Stimulated activated CD4-positive, alpha-beta T cell treated with anti-CD3 and anti-CD28 coated beads, Interleukin-1b, Interleukin-23, amount 100 ng/mL, for 4 hours (primary cell): ENCODE results near the gene NTM.

ENCODE experiments used
- DNase-seq, 2 donors: peaks; one replicate each; pipeline ENCODE4 v3.0.0-alpha.2; 2020; ENCODE audit warnings: low read depth in 2 of 2

The NTM gene

DNA sequence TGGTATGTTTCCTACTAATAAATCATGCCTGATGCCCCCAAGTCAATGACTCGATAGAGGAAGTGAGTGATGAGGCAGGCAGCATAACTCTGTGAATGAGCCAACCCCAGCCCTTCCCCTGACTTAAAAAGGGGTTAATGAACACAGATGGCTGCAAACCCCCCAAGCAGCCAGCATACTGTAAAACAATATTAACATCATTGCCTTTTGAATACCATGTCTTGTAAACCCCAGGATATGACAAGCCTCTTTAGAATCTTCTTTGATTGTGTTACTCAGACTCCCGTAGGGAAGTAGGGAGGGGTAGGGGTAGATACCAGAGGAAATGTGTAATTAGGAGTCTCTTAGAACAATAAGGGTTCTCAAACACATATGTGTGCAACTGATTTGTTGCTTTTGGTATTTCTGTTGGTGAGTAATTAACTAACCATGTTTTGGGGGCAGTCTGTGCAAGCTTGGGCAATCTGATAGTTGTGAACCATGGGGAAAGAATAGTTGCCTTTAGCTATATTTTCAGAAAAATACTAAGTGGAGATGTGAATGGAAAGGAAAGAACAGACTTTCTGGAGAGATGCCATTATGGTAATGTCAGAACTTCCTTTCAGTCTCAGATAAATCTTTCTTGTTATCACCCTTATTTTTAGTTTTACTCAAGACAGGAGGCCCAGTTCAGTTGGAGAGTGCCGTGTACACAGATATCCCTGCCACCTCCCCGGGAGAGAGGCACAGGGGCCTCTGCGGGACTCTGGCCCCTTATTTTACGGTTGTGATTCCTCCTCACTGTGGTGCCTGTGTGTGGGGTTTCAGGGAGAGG, 701.8 kb downstream of the NTM start:
- DNase-seq, result no peak

DNA sequence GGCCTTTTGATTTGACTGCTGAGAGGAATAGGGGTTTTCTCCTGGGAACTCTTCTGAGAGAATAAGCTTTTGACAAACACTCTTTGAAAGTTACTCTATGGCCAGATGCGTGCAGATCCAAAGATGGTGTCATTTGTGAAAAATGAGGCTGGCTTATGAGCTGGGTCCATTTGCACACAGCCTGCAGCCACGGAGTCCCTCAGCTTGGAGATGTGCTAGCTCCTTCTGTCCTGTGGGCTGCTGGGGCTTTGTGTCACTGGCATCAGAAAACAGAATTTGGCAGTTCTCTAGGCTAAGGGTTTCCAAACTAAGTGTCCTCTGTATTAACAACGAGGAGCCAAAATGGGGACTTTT, 702.4 kb downstream of the NTM start:
- DNase-seq, result no peak

DNA sequence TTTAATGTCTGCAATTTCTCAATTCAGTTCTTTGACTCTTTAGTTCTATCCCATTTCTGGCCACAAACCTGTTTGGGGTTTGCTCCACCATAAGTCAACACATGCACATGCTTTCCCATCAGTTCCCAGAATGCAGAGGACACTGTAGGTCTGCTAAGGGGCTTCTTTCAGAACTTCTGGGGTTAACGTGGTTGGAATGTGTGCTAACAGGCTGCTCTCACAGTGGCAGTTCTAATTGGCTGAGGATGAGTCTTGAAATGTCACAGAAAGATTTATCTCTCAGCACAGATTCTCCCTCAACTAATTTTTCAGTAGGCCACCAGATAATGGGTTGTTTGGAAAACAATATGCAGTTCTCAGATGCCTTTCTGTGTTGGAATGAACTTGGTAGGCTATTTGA, 703.4 kb downstream of the NTM start:
- DNase-seq, result no peak

DNA sequence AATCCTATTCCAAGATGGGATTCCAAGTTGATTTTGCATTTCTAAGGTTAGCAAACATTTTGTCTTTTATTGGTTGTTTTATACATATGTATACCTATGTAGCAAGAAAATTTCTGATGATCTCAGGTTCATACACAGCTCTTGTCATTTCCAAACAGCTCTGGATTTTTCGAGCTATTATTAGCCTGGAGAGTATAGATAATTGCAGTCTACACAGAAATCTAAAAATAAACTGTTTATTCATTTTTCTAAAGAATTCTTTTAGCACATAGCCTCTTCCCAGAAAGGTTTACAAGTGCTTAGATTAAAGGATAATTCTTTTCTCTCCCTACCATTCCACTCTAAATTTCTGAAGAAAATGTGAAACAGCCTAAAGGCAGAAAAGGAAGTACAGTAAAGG, 705.0 kb downstream of the NTM start:
- DNase-seq, result no peak

DNA sequence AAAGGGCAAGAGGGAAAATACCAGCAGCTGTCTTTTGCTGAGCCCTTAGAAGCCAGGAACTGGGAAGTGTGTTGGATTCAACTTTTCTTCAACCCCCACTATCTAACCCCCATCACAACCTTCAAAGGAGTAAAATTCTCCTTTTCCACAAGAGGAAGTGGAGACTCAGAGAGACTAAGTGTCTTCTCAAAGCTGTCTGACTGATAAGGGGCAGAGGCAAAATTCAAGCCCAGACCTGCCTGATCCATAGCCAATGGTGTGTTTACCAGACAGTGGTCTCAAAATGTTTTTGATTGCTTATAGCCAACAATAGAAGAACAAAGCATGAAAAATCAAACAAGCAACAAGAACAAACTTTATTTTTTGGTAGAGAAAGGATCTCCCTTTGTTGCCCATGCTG, 707.0 kb downstream of the NTM start:
- no peak for DNase-seq

DNA sequence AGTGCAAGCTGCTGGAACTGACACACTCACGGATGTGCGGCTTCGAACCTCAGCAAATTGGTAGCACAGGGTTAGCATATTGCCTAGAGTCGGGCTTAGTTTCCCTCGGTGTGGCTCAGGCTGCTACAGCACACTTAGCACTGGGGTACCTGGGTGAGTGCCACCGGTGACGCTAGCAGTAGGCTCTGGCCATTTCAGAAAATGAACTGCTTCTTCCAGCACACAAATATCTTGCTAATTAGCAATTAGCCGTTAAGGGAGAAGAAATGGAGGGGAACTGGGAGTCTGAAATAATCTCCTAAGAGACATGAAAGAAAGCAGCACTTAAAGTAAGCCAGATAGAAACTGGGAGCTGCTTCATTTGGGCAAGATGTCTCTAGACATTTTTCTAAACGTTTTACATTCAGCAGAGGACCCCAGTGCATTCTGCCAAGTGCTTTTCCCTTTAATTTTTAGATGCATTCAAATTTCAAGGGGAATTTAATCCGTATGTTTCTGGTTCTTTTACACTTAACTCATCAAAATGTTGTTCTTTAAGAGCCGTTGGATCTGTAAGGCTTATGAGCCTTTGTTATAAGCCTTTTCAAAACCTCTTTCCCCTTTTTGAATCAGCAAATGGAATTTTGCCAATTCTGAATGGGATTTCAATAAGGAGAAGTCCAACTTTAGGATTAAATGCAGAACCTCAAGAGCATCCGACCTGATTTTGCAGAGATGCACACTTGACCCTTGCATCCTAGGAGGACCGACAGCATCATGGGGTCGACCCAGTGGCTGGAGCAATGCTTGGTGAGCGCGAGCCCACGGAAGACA, 708.1 kb downstream of the NTM start:
- no peak for DNase-seq

DNA sequence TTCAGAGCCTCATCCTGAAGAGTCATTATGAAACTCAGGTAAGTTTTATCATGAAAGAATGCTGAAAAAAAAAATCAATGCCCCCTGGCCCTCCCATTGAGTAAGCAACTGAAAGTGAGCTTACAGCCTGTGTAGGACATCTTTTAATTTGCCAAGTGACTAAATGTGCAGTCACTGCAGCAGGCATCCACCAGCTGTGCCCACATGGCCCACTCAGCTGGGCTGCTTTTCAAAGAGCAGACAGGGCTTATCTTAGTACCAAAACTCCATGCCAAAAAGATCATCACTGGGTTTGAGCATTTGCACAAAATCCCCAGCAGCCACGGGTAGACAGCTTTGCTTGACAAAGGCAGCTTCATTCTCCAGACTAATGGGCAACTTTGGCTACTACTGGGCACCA, 709.7 kb downstream of the NTM start:
- no peak for DNase-seq

DNA sequence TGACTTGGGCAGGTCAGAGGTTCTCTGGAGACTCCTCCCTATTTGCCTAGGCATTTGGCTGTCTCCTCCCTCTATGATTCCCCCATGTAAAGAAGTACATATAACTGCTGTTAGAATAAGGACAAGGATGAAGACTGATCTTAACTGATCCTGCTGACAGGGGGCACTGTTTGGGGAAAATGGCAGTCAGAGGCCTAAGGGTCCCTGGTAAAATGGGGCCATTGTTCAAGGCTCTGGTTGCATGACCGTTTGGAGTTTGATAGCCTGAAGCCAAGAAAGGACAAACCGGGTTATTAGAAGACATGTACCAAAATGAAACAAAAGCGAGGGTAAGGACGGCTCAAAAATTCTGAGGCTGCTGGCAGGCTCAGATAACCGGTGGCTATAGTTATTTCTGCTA, 712.2 kb downstream of the NTM start:
- DNase-seq, result no peak

DNA sequence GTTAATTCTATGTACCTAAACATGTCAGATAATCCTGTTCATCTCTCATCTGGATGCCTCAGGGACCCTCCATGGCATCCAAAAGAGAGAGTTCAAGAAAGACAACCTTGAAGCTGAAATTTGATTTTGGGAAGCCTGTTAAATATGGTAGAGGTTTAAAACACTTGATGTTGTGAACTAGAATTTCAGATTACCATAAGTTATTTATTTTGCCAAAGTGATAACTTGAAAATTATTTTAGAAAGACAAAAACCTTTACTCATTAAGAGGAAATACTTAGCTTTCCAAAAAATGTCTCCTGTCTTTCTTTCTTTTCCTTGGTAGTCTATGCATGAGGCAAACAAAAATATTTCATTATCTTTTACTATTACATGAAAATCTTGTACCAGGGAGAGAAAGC, 714.0 kb downstream of the NTM start:
- DNase-seq, result no peak

DNA sequence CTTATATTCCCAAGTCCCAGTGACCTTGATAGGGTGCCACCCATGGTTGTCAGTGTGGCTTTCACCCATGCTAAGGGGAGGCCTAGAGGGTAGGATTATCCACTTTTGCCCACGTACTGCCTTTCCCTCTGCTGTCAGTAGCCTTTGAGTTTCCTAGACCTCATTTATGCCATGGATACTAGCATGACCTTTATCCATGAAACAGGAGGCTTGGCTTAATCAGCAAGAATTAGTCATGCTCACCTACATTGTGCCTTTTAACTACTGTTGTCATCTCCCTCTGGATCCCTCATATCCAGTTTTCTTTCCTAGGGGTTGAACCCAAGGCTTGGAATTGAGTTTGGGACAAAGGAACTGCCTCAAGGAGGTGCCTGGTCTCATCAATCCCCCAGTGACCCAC, 716.7 kb downstream of the NTM start:
- DNase-seq, result no peak

DNA sequence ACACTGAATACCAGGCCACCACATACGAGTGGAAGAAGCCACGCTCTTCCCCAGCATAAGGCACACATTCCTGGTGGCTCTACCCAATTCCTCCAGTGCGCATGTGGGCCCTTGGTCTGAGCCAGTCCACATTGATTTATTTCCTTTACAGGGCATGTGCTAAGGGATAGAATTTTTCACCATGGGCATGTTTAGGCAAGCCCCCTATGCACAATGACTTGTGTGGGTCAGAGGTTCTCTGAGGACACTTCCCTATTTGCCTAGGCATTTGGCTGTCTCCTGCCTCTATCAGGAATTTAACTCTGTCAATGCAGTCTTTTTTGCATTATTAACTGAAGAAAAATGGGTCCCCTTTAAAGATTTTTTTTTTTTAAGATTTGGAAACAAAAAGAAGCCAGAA, 718.1 kb downstream of the NTM start:
- DNase-seq, result no peak

DNA sequence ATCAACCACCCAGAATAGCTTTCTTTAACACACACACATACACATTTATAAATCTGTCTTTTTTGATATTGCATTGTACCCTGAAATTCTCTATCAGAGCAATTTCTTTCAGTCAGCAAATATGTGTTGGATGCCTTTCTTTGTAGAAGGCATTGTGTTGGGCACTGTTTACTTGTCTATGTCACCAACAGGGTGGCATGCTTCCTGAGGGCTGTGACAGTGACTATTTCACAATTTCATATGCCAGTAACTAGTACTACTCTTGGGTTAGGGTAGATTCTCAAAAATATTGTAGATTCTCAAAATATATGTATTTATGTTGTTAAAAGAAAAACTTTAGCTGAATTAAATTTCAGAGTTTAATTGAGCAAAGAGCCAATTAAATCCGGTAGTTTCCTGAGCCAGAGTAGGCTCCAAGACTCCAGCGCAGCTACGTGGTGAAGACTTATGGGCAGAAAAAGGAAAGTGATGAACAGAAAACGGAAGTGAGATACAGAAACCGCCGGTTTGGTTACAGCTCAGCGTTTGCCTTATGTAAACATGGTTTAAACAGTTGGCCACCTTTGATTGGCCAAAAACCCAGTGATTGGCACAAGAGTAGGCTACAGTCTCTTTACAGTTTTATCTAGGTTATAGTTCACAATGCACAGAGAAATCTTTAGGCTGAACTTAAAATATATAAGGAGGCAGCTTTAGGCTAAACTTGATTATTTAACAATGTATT, 723.3 kb downstream of the NTM start:
- no peak for DNase-seq

DNA sequence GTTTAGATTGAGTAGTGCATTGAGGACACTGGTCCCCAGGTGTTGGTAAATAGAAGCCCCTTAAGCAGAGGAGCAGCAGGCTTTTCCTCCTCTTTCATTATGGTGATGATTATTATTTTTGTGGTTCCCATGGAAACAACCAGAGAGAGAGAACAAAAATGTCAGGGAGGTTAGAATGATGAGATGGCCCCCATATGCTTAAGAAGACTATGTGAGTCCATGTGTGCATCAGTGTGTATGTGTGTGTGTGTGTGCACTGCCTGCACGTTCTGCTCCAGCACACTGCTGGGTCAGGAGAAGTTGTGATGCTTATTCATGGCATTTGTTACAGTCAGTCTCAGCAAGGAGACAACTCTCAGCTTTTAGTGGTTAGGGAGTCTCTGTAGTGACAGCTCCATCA, 724.2 kb downstream of the NTM start:
- no peak for DNase-seq

DNA sequence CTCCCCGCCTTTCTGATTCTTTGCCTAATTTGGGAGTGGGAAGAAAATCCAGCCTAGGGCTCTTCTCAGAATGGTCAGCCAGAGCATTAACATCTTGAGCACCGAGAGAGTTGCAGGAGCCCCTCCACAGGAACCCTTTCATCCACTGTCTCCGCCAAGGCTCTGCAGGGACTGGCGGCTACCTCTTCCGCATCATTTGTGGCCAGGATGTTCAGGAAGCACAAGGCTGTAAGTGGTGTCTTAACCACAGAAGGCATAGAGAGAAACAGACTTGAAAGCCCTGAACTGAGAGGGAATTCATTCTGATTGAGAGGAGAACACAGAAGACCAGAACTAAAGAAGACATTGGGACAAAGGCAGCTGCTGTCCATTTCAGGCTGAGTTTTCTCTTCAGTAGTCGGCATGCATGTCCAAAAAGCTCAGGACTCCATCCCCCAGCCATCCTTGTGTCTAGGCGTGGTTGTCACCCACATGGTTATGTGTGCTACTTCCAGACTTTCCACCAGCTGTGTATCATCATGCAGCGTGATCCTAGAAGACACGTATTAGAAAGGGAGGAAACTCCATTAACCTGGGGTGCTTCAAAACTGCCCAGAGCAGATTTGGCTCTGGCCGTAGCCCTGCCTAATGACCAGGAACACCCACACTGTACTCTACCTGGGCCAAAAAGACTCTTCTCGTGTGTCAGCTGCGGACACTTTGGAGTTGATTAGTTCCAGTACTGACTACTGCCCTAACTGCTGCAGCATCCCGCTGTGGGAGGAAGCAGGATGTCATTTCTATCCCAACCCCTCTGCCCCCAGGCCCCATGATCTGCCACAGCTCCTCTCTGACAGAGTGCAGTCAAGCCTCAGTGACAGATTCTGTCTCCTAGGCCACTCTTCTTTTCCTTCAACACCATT, 725.1 kb downstream of the NTM start:
- DNase-seq, result no peak

DNA sequence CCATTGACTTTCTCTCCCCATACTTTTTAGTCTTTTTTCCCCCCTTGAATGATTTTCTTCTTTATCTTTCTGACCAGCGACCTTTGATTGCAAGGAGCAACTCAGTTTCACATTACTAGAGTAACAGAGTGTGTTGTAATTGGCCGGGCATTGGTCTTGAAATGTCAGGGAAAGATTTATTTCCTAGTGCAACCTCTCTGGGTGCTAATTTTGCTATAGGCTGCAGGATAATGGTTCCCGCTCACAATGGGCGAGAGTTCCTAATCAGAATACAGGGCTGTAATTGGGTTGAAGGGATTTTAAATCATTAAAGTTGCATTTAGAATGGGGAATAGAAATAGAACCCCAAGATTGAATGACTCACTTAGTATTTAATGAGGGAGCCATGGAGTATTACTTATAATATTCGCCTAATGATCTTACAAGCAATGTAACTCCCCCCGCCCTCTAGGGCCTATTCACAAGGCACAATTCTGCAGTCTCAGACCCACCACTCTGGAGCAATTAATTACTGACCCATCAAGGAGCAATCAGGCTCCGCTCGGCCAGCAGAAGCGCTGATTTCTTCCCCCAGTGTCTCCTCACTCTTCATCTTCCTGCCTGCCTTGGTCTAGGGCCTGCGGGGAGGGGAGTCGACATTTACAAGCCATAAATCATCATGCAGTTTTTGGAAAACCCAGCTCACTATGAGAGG, 725.9 kb downstream of the NTM start:
- no peak for DNase-seq

DNA sequence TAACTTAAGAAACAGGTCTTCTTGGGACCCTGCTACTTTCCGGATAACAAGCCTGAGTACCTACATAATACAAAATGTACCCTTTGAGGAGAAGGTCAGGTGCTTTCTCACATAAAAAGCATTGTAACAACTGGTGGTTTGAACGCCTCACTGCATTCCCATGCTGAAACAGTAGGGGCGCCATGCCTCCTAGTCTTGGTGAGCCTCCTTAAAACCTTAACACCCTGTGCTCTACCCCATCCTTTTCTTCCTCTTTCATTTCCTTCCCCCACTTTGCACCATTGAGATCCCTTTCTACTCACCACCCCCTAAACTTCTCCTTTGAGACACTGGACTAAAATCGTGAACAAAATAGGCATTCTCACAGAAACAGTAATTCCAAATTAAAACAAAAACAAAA, 729.3 kb downstream of the NTM start:
- DNase-seq, result no peak

DNA sequence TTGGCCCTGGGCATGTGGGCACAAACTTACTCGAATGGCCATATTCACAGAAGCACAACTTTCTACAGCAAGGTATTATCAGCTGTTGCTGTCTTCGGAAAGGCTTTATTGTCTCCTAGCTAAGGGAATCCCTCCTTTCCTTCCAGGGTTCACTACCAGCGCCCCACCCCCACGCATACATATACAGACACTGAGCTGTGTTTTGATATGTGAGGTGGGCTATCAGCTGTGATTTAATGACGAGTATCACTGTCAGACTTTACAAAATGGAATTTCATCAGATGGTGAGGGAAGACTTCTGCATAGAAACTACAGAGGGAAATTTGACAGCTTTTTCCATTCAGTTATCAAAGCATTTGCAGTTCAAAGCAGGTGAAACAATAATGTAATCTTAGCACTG, 730.2 kb downstream of the NTM start:
- DNase-seq, result no peak

DNA sequence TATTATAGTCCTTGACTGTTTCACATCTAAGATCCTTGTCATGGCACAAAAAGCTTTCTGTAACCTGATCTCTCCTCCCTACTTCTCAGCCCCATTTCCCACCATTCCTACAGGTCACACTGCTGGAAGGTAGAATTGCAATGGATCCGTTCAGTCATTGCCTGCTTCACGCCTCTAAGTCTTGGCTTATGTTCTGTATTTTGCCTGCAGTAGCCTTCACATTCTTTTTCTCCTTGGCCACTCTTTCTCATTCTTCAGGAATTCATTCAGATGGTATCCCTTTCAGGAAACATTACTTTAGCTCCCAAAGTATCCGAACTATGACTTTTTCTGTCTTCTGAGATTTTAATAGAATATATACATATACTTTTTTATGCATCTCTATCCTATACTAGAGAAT, 731.5 kb downstream of the NTM start:
- DNase-seq, result no peak

DNA sequence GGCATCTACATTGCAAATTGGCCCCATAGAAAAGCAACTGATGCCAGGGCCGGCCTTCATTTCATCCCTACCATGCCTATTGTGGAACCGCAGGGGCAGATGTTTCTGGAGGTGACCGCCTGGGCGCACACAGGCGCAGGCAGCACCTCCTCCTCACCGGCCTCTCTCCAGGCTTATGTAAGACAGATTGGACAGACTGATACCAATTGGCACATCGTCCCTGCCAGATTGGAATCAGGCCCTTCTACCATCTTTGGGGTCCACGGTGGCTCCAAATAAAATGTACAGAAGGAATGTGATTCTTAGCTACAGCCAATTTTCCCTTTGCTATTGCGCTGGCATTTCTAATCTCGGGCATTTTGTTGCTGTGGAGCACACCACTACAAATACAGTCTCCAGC, 732.6 kb downstream of the NTM start:
- no peak for DNase-seq

DNA sequence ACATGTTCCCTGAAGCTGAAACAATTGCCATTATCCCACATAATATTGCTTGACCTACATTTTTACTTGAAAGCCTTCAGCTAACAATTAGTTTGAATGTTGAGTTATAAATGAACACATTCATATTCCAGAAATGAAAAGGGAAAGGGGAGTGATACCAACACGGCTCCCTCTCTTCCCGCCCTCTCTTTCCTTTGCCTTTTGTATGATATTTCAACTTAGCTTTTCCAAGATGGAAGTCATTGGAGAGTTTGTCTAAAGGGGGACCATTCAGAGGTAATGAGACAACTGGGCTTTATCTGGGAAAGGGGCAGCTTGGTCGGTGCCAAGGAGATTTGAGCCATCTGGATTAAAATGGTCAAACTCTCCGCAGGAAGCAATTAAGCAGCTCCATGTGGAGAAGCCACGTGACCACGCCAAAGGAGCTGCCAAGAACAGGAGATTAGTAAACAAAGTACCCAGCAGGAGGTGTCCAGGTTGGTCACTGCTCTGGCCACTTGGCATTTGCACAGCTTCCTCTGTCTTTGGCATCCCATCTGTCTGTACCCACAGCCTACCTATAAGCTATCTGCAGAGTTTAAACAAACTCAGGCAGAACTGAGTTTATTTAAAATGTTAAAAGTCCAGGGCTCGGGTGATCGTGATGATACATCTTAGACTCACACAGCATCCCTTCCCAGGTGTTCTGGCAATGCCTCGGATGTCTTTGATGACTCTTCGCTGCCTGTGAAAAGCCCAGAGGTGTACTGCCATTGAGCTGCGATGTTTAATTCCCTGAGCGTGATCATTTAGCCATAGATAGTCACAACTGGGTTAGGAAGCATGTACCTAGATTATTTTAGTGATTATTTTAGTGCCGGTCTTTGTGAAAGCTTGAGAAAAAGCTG, 735.9 kb downstream of the NTM start:
- DNase-seq, result no peak
